HFF-Myc (cell line): ENCODE data around the gene KIF13A.

Experiments used
- DNase-seq: peaks from one replicate; pipeline ENCODE4 v3.0.0-alpha.2; 2011; ENCODE audit warnings: low read depth; ENCODE audit errors: extremely low read depth
- H3K4me3 ChIP-seq: replicated peaks from 2 replicates; pipeline ENCODE4 v1.5.1; 2011; ENCODE audit warnings: low read depth, mild to moderate bottlenecking, control low read depth, low read length
- TF ChIP-seq, protein P1 (sequence below): IDR thresholded peaks from 2 replicates; pipeline ENCODE4 v1.5.1; 2012; ENCODE audit warnings: mild to moderate bottlenecking, low read depth, low read length, control low read depth; ENCODE audit errors: missing control alignments

Gene KIF13A

DNA sequence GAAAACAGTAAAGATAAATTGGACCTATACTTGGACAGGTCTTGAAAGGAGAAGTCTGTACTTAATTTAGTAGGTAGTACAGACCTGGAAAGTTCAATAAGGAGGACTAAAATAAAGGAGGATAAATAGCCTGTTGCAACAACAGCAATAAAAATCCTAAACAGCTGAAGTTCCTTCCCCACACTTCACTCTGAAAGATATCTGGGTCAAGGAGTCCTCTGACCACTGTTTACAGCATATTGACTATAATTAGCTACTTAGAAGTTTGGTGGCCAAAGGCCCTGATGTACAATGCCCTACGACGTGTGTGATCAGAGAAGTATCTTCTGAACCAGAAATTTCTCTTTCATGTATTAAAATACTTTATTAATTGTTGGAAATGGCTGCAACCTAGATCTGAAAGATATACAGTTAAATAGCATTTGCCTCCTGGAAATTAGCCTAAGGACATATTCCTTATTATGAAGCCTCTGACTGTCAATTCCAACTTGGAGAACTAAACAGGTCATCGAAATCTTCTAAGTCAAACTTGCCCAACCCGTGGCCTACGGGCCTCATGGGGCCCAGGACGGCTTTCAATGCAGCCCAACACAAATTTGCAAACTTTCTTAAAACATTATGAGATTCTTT is 82.8 kb downstream of the KIF13A start:
- TF ChIP-seq, protein P1, sequence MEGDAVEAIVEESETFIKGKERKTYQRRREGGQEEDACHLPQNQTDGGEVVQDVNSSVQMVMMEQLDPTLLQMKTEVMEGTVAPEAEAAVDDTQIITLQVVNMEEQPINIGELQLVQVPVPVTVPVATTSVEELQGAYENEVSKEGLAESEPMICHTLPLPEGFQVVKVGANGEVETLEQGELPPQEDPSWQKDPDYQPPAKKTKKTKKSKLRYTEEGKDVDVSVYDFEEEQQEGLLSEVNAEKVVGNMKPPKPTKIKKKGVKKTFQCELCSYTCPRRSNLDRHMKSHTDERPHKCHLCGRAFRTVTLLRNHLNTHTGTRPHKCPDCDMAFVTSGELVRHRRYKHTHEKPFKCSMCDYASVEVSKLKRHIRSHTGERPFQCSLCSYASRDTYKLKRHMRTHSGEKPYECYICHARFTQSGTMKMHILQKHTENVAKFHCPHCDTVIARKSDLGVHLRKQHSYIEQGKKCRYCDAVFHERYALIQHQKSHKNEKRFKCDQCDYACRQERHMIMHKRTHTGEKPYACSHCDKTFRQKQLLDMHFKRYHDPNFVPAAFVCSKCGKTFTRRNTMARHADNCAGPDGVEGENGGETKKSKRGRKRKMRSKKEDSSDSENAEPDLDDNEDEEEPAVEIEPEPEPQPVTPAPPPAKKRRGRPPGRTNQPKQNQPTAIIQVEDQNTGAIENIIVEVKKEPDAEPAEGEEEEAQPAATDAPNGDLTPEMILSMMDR, result no peak
- H3K4me3 ChIP-seq, result no peak overlapping the region
- no peak for DNase-seq

DNA sequence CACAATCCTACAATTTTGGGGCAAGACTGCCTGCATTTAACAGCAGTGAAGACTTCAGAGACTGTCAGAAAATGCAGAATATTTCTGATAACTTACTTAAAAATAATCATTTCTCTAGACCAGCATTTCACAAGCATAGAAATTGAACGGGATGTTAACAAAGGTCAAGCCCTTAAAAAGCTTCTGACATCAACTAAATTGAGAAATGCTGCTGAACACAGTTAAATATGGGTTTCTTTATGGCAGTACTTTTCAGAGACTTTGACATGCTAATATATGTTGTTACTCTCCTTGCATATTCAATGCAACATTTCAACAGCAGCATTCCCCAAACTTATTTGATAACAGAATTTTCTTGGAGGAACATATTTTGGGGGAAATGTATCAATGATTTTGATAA is 84.5 kb downstream of the KIF13A start:
- TF ChIP-seq, protein P1, result no peak
- no peak overlapping the region for H3K4me3 ChIP-seq
- DNase-seq, result no peak

DNA sequence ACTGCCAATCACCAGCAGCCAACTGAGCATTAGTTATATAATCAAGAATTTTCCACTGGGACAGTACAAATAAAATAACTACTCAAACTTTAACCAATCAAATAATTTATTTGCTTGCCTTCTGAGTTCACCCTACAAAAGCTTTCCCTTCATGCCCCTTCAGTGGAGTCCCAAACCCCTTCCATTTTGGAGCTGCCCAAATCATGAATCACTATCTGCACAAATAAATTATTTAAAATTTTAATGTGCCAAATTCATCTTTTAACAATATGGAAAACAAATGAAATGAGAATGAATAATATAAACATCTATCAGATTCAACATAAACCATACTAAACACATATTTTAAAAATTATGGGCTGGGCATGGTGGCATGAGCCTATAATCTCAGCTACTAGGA is 85.9 kb downstream of the KIF13A start:
- H3K4me3 ChIP-seq, result no peak overlapping the region
- no peak for DNase-seq
- TF ChIP-seq, protein P1, result no peak

DNA sequence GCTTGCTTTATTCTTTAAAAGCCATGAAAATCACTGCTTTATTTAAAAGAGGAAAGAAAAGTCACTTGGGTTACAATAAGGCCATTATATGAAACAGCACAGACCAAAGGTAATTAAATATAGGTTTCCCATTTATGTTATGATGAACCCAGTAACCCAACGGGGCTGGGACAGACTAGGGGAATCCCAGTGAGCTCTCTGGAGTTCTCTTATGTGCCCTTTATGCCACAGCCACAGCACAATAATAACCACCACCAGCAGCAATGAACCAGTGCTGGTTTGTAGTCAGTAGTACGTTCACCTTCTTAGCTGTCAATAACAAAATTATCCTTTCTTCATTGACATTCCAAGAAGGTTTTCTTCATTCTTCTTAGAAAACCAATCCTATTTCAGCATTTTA is 87.4 kb downstream of the KIF13A start:
- TF ChIP-seq, protein P1, result no peak
- H3K4me3 ChIP-seq, result no peak overlapping the region
- no peak for DNase-seq

DNA sequence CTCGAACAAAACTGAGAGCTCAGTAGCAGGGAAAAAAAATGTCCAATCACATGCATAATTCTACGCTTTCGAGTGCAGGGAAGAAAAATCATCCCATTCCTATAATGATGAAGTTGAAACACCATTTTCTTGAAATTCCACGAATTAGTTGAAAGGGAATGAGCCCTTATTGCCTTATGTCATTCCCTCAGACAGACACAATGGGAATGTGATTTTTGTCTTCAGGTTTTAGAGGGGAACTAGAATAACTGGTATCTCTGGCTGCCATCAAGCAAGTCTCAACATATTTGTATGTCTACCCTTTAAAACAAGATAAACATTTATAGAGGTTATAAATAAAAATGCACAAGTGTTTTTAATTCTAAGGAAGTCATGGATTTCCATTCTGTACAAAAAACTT is 87.9 kb downstream of the KIF13A start:
- DNase-seq, result no peak
- TF ChIP-seq, protein P1, result no peak
- no peak overlapping the region for H3K4me3 ChIP-seq

DNA sequence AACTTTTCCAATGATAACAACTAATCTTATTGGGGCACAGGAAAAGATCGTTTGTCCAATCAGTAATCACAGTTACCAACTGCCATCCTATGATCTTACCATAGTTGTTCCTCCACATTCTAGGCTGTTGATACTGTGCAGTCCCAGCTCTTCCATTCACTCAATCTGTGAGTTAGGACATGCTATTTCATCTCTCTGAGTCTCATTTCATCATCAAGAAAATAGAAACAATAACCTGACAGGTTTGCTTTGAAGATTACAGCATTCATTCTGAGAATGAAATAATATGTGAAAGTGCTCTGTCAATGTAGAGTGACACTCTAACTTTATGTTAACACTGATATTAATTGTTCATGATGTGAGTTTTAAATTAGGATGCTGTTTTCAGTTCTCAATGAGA is 89.8 kb downstream of the KIF13A start:
- TF ChIP-seq, protein P1, result no peak
- no peak overlapping the region for H3K4me3 ChIP-seq
- DNase-seq, result no peak

DNA sequence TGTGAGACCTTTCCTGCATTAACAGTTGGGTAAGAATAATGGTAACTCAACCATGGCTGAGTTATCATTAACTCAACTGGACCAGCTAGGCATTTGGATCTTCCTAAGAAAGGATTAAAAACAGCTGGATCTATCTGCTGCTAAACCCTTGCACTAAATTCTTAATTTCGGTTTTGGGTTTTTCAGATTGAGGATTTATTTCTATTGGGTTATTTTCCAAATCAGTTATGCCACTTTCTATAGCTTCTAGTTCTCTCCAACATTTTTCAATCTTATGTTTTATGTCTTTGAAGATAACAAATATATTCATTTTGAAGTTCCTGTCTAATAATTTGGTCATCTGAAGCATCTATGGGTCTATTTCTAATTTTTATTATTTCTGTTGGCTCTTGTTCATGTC is 92.5 kb downstream of the KIF13A start:
- DNase-seq, result no peak
- H3K4me3 ChIP-seq, result no peak overlapping the region
- TF ChIP-seq, protein P1, result no peak
